Measurements from ENCODE around the gene SS18L1.
A peak's percentile ranks its signal among the peaks of the same experiment; 100 is the strongest.

Gene SS18L1

GRCh38 chr20:62212299-62212698 lies 68.7 kb downstream of the SS18L1 start:
- no peak for DNase-seq (ENCODE audit: low read depth)

- no peak for DNase-seq (ENCODE audit: low read depth)
Measured at GRCh38 chr20:62214067-62214466, 70.5 kb downstream of the SS18L1 start.

GRCh38 chr20:62215020-62215990 lies 71.7 kb downstream of the SS18L1 start:
- DNase-seq (ENCODE audit: low read depth): no peak

- no peak for DNase-seq (ENCODE audit: low read depth)
Measured at GRCh38 chr20:62215991-62216635, 72.5 kb downstream of the SS18L1 start.

GRCh38 chr20:62216636-62217566 lies 73.3 kb downstream of the SS18L1 start:
- DNase-seq (ENCODE audit: low read depth): no peak

GRCh38 chr20:62217913-62218773 lies 74.6 kb downstream of the SS18L1 start:
- DNase-seq (ENCODE audit: low read depth): no peak

GRCh38 chr20:62219101-62219991 lies 75.8 kb downstream of the SS18L1 start:
- no peak for DNase-seq (ENCODE audit: low read depth)

GRCh38 chr20:62219992-62220665 lies 76.6 kb downstream of the SS18L1 start, which contains the start of gene HRH3:
TSS of gene HRH3 (minus strand) at chr20:62220278. CDS start at chr20:62219970, 308 bp downstream.
- DNase-seq (ENCODE audit: low read depth): peak; percentile 6

- DNase-seq (ENCODE audit: low read depth): no peak
Measured at GRCh38 chr20:62220666-62221568, 77.3 kb downstream of the SS18L1 start.

- no peak for DNase-seq (ENCODE audit: low read depth)
Measured at GRCh38 chr20:62222266-62222850, 78.8 kb downstream of the SS18L1 start.

- no peak for DNase-seq (ENCODE audit: low read depth)
Measured at GRCh38 chr20:62222972-62223371, 79.4 kb downstream of the SS18L1 start.

- DNase-seq (ENCODE audit: low read depth): no peak
Measured at GRCh38 chr20:62223571-62223970, 80.0 kb downstream of the SS18L1 start.

GRCh38 chr20:62224113-62224855 lies 80.7 kb downstream of the SS18L1 start:
- DNase-seq (ENCODE audit: low read depth): no peak

GRCh38 chr20:62225026-62225425 lies 81.5 kb downstream of the SS18L1 start:
- DNase-seq (ENCODE audit: low read depth): no peak

GRCh38 chr20:62225820-62226635 lies 82.5 kb downstream of the SS18L1 start:
- no peak for DNase-seq (ENCODE audit: low read depth)
